Urothelium cell line (cell line): ENCODE measurements around the gene MYO9A.
A peak's percentile ranks its signal among the peaks of the same experiment; 100 is the strongest.
"Not testable (repeated sequence)": the region's sequence is repeated elsewhere in the genome, so short reads cannot be mapped to it uniquely, and the experiment has no call there.

Experiments used
- DNase-seq: peaks from one replicate; pipeline ENCODE4 v3.0.0; 2011; ENCODE audit warnings: low spot score, mixed read lengths
- FAIRE-seq: peaks from 2 replicates; lab custom pipeline; 2011; peaks lifted over from hg19 to GRCh38; lab: Jason Lieb, UNC

MYO9A gene

DNA sequence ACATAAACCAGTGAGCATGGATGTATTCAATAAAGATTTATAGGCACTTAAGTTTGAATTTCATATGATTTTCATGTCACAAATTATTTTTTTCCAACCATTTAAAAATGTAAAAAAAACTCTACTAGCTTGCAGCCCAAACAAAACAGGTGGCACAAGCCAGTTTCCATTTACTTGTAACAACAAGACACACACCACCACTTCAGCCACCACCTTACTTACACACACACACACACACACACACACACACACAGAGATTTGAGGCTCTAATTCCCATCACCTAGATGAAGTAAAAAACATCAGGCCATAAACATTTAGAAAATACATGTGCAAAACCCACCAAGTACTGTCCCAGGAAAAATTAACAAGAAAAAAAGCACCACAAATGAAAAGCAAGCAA, 25.3 kb downstream of the MYO9A start:
- DNase-seq (no peak), FAIRE-seq (no peak)

DNA sequence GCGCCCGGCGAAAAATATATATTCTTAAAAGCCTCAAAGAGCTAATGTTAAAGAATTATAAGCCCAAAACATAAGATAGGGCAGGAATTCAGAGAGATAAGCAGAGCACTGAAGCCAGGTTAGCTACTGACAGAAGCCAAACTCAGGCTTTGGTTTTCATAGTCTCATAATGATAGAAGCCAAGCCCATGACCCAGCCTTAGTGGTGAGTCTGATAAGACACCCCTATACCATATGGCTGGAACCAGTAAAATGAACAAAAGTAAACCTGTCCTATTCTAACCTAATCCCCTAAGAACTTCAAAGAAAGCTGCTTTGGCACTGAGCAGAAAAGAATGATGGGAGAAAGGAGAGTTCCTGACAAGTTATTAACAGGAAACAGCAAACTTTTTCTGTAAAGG, 25.9 kb downstream of the MYO9A start:
- no peak for FAIRE-seq
- no peak for DNase-seq

DNA sequence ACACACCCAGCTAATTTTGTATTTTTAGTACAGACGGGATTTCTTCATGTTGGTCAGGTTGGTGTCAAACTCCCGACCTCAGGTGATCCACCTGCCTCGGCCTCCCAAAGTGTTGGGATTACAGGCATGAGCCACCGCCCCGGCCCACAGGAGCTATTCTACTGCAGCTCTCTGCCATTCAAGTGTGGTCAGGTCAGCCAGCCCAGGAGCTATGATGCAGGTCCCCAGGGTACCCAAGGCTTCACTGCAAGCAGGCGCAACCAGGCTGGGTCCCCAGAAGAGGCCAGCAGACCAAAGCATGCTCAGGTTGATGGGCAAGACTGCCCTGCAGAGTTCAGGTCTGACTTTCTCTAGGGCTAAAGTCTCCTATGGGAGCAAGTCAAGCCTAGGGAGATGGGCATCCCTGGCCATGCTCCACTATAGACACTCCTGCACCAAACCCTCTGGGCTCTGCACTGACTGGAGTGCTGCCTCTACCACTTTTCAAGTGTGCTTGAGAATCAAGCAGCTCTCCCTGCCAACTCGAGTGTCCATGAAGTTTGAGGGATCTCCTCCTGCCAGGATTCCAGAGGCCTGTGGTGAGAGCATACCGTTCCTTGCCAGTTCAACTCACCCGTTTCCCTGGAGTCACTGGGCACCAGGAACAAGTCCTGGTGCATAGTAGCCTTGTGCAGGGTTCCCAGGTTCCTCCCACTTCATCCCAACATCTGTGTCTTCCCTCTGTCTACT, 30.9 kb downstream of the MYO9A start:
- FAIRE-seq (peak; percentile 5), DNase-seq (no peak)

DNA sequence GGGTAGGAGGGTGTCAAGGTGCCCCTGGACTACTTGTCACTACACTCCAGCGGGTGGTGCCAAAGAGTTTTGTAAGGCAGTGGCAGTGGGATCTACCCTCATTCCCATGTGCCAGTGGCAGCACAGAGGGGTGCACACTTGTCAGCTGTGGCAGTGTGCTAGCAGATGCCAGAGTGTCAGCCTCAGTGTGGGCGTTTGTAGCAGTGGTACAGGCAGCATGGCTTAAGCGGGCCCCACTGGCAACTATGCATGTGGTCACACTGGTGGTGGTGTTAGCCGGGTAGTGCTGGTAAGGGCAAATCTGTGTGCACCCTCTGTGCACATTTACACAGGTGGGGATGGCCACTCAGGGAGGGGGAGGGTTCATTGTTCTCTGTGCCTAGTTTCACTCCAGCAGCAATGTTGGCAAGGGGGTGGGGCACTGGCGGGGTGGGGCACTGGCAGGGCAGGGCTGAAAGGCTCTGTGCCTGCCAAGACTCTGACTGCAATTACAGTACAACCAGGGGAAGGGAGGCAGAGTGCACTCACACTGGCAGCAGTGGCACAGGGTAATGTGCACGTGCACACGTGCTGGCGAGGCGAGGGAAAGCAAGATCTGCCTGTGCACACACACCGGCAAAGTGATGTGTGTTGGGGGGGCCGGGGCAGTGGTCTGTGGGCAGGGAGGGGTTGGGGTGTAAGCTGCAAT, 31.8 kb downstream of the MYO9A start:
- DNase-seq (no peak), FAIRE-seq (no peak)

DNA sequence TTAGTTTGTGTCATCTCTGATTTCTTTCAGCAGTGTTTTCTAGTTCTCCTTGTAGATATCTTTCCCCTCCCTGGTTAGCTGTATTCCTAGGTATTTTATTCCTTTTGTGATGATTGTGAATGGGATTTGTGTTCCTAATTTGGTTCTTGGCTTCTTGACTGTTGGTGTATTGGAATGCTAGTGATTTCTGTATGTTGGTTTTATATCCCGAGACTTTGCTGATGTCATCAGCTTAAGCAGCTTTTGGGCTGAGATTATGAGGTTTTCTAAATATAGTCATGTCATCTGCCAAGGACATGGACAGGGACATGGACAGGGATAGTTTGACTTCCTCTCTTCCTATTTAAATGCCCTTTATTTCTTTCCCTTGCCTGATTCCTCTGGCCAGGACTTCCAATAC, 35.8 kb downstream of the MYO9A start:
- DNase-seq (no peak), FAIRE-seq (no peak)

DNA sequence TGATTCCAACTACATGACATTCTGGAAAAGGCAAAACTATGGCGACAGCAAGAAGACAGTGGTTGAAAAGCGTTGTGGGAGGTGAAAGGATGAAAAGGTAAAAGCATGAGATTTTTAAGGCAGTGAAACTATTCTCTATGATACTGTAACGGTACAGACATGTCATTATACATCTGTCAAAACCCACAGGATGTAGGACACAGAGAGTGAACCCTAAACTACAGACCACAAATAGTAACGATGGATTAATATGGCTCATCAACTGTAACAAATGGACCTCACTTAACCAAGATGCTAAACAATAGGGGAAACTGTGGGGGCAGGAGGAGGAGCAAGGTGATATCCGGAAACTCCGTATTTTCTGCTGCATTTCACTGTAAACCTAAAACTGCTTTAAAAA, 39.1 kb downstream of the MYO9A start:
- no peak for FAIRE-seq
- no peak for DNase-seq

DNA sequence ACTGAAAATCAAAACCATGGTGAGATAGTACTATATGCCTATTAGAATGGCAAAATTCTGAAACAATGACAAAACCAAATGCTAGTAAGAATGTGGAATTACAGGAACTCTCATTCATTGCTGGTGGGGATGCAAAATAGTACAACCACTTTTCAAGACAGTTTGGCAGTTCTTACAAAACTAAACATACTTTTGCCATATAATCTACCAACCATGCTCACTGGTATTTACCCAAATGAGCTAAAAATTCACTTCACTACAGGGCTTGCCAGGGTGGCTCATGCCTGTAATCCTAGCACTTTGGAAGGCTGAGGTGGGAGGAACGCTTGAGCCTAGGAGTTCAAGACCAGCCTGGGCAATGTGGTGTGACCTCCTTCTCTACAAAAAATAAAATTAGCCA, 40.0 kb downstream of the MYO9A start:
- DNase-seq (no peak), FAIRE-seq (no peak)

DNA sequence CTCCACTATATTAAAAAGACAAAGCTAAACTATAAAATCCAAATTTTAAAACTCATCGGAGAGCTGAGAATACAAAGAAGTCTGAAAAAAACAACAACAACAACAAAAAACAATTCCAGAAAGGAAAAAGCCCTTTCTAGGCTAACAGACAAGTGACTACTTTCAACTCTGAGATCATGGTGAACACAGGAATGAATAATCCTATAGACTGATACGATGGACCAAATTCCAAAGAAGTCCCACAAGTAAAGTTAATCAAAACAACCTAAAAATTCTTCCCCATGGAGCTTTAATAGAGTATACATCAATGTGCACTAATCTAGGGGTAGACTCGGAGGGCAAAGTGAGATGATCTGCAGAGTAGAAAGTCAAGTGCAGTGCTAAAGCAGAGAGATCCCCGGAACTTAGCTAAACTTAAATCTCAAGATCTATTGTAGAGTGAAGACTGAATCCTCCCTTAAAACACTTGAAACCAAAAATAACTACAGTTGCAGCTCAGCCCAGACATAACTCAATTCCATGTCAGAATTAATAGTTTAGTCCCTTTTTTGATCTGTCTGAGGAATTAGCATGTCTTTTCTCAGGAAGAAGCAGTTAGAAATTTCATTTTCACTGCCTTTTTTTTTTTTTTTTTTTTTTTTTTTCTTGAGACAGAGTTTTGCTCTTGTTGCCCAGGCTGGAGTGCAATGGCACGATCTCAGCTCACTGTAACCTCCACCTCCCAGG, 43.5 kb downstream of the MYO9A start:
- DNase-seq (no peak), FAIRE-seq (no peak)

DNA sequence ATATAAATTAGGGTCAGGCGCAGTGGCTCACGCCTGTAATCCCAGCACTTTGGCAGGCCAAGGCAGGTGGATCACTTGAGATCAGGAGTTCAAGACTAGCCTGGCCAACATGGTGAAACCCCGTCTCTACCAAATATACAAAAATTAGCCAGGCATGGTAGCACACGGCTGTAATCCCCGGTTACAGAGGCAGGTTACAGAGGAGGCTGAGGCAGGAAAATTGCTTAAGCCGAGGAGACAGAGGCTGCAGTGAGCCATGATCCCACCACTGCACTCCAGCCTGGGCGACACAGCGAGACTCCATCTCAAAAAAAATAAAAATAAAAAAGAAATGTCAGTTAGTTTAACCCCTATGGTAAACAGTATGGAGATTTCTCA, 46.5 kb downstream of the MYO9A start:
- FAIRE-seq, DNase-seq: not testable (repeated sequence)

DNA sequence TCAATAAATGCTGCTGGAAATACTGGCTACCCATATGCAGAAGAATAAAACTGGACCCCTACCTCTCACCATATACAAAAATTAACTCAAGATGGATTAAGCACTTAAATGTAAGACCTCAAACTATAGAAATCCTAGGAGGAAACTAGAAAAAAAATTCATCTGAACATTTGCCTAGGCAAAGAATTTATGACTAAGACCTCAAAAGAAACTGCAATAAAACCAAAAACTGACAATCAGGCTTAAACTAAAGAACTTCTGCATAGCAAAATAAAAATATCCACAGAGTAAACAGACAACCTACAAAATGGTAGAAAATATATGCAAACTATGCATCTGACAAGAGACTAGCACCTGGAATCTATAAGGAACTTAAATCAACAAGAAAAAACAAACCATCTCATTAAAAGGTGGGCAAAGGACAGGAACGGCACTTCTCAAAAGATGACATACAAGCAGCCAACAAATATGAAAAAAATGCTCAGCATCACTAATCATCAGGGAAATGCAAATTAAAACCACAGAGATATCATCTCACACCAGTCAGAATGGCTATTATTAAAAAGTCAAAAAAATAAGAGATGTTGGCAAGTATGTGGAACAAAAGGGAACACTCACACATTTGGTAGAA, 47.0 kb downstream of the MYO9A start:
- DNase-seq (no peak), FAIRE-seq (no peak)

DNA sequence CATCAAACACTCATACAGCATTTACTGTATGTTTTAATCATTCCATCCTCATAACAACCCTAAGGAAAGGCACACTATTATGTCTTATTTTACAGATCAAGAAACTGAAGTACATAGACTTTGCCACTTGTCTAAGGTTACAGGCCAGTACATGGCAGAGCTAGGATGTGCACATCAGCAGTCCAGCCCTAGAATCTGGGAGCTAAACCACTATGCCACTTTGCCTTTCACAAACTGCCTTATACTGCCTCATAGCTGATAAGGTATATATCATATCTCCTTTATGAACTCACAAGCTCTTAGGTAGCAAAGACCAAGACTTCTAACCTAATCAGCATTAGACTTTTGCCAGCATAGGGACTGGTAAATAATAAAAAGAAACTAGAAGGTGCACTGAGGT, 49.1 kb downstream of the MYO9A start:
- FAIRE-seq (no peak), DNase-seq (no peak)

DNA sequence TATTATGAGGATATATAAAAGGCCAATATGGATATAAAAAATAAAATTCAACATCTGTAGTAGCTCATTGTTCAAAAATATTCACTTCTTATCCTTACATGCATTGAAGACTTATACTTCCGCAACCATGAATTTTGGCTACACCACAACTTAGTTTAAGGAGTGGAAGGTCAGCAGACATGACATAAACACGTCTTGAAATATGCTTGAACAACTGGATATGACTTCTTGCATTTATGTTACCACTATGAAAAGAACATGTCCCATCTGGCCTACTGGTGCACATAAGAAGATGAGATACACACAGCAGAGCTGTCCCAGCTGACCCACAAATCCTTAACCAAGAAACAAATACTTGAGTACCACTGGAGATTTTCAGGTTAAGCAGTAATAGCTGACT, 52.1 kb downstream of the MYO9A start:
- FAIRE-seq (no peak), DNase-seq (no peak)

DNA sequence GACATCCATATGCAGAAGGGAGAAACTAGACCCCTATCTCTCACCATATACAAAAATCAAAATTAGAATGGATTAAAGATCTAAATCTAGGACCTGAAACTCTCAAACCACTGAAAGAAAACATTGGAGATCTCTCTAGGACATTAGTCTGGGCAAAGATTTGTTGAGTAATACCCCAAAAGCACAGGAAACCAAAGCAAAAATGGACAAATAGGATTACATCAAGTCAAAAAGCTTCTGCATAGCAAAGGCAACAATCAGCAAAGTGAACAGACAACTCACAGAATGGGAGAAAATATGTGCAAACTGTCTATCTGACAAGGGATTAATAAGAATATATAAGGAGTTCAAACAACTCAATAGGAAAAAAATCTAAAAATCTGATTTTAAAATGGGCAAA, 54.8 kb downstream of the MYO9A start:
- DNase-seq, result no peak
- no peak for FAIRE-seq

DNA sequence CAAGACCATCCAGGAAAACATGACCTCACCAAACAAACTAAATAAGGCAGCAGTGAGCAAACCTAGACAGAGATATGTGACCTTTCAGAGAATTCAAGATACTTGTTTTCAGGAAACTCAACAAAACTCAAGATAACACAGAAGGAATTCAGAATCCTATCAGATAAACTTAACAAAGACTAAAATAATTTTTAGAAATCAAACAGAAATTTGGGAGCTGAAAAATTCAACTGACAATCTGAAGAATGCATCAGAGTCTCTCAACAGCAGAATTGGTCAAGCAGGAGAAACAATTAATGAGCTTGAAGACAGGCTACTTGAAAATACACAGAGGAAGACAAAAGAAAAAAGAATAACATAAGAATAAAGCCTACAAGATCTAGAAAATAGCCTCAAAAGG, 55.6 kb downstream of the MYO9A start:
- no peak for DNase-seq
- no peak for FAIRE-seq

DNA sequence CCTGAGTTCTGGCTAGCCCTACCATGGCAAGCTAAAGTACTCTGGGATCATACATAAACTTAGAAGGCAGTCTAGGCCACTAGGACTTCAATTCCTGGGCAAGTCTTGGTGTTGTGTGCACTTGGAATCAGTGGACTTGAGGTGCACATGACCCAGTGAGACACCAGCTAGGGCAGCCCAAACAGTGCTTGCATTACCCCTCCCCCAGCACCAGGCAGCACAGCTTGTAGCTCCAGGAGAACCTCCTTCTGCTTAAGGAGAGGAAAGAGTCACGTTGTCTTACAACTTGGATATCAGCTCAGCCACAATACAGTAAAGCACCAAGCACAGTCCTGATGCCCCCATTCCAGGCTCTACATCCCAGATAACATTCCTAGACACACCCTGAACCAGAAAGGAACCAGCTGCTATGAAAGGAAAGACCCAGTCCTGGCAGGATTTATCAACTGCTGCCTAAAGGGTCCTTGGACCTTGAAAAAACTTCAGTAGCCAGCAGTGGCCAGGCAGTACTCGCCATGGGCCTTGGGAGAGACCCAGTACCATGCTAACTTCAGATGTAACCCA, 57.2 kb downstream of the MYO9A start:
- peak; percentile 40 for FAIRE-seq

DNA sequence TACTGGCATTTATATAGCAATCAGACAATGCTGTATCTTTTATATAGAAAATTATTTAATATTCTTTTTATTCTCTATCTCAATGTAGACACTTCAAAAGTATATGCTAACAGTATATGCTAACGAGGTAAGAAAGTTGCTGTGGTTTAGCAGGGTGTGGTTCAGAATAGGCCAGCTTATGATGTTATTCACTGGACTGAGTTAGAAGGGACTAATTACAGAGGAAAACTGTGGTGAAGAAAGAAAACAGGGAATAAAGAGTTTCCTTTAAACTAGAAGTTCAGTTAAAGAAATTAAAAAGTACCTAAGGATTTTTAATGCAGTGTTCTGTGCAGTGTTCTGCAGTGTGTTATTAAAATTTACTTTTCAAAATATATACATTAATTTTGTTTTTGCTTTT, 59.4 kb downstream of the MYO9A start:
- DNase-seq (no peak), FAIRE-seq (no peak)

More for the DNA sequence above, 57.2 kb downstream of the MYO9A start:
- DNase-seq, result no peak

DNA sequence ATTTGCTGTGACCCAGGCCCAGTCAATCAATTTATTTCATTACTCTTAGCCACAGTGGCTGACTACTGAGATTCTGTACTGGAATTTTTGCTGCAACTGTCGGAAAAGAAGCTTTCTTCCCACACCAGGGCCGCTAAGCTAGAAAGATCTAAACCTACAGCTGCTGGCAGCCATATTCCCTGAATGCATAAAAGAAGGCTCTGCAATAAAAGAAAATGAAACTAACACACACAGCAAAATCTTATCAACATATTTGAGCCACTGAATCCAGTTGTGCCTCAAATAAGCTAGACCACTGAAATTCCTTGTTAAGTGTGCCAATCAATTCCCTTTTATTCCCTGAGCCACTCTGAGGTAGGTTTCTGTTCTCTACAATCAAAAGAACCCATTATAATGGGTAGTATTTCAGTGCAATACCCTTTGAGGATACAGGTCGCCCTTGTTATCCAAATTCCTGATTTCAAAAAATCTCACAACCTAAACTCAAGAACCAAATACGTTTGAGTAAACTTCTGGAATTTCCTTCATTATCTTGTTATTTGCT, 60.3 kb downstream of the MYO9A start:
- no peak for DNase-seq
- no peak for FAIRE-seq

DNA sequence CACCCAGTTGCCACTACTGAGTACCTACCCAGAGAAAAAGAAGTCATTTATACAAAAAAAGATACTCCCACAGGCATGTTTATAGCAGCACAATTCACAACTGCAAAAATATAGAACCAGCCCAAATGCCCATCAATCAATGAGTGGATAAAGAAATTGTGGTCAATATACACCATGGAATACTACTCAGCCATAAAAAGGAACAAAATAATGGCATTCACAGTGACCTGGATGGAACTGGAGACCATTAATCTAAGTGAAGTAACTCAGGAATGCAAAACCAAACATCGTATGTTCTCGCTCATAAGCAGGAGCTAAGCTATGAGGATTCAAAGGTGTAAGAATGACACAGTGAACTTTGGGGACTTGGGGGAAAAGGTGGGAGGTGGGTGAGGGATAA, 61.7 kb downstream of the MYO9A start:
- DNase-seq, FAIRE-seq: not testable (repeated sequence)

DNA sequence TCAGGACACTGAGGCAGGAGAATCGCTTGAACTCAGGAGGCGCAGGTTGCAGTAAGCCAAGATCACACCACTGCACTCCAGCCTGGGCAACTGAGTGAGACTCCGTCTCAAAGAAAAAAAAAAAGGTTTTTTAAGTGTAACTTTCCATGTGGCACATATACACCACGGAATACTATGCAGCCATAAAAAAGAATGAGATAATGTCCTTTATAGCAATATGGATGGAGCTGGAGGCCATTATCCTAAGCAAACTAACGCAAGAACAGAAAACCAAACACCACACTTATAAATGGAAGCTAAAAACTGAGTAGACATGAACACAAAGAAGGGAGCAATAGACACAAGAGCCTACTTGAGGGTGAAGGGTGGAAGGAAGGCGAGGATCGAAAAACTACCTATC, 64.7 kb downstream of the MYO9A start:
- DNase-seq, FAIRE-seq: not testable (repeated sequence)

DNA sequence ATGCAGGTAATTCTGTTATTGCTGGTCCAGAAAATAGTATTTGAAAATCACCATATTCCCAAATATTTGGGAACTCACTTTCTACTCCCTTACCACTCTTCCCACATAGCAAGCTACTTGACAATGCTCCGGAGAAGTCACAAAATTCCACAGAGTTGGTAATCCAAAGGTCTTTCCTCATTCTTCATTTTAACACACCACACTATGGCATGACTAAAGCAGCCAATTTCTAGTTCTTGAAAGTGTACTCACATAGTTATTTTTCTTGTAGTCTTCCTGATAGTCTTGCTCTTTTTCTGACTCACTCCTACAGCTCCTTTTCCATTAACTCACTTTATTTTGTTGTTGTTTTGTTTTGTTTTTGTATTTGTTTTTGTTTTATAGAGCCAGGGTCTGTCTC, 67.2 kb downstream of the MYO9A start:
- FAIRE-seq, result no peak
- no peak for DNase-seq

DNA sequence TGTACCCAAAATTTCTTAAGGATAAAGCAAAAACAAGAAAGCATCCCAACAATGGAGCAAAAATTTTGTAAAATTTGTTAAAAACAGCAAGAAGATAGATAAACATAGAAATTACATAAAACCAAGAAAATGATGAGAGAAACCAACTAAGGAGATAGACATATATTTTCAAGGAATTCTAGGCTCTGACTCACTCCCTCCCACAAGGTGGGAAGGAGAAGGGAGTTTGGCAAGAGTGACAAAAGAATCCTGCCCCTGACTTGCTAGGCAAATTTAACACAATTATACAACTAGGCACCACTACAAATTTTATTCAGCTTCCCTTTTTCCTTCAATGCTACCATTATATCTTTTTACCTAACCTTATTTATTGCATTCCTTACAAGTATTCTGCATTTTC, 70.9 kb downstream of the MYO9A start:
- no peak for FAIRE-seq
- no peak for DNase-seq
